Heart left ventricle (tissue), 13 donors: Measurements from ENCODE around the gene NAP1L4.

Experiments used
- POLR2A ChIP-seq, 2 donors: fragments of 450-650 bp; IDR thresholded peaks; one replicate each; pipeline ENCODE4 v1.6.1; 2017; ENCODE audit warnings: antibody characterized with exemption in 2 of 2, mild to moderate bottlenecking in 2 of 2, moderate library complexity in 2 of 2
- TF ChIP-seq, protein P1 (sequence below), 12 donors: fragments of 200-600 bp; sonication (generic) in 4 of 12; IDR thresholded peaks; one replicate each; pipeline versions ENCODE4 v1.5.0 to v1.8.0; 2018 to 2022; ENCODE audit warnings: antibody characterized with exemption in 12 of 12, mild to moderate bottlenecking in 5 of 12
- donor health status: ischemic (EF 13 %, LVEDD 7.1; RV severe dilation, severe dysfunction).
- donor health status: DM: no; HTN: yes; CAD: no.
- donor health status: DM: no; HTN: no; CAD: no.
- donor health status: ischemic (EF 25% LVEDD 6.9; RV normal size, moderate dysfunction).
- donor health status: ischemic (EF 25% LVEDD 5.7; RV mildly dilated, moderate dysfunction).
- donor health status: ischemic (EF 35%, LVEDD 5.7; RV mildly dilated, moderate dysfunction).
- donor health status: nonischemic (EF 11% LVEDD 7.7; RV severe dilation, severe dysfunction).
- donor health status: DM: yes; HTN: yes; CAD: no.
- donor health status: PGD.
- donor health status: ischemic (EF 29% LVEDD 5.4; RV normal size, mild dysfunction).
- donor health status: nonischemic (EF 23%, LVEDD 6.1; RV moderate dilation, normal function).

DNA sequence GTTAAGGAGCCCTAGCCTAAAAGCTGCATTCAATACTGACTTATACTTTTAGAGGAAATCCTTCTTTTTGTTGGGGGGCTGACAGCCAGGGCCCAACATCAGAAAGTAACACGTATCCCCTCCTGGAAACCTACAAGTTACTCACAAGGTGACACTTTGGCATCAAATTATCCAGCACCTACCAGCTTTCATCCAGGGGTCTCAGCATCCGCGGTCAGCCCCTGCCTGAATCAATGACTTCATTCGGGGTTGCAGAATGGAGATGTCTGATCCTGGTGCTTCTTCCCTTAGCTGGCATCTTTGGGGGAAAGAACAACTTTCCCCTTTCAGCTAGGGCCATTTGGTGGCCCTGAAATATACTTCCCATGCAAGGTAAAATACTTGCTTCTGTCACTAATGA is 5.3 kb upstream of the NAP1L4 start:
- TF ChIP-seq, protein P1, sequence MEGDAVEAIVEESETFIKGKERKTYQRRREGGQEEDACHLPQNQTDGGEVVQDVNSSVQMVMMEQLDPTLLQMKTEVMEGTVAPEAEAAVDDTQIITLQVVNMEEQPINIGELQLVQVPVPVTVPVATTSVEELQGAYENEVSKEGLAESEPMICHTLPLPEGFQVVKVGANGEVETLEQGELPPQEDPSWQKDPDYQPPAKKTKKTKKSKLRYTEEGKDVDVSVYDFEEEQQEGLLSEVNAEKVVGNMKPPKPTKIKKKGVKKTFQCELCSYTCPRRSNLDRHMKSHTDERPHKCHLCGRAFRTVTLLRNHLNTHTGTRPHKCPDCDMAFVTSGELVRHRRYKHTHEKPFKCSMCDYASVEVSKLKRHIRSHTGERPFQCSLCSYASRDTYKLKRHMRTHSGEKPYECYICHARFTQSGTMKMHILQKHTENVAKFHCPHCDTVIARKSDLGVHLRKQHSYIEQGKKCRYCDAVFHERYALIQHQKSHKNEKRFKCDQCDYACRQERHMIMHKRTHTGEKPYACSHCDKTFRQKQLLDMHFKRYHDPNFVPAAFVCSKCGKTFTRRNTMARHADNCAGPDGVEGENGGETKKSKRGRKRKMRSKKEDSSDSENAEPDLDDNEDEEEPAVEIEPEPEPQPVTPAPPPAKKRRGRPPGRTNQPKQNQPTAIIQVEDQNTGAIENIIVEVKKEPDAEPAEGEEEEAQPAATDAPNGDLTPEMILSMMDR (IDR thresholded peaks at IDR 0.05): no peak
- TF ChIP-seq POLR2A (IDR thresholded peaks at IDR 0.05): no peak
